Trophoblast cell (in vitro differentiated cells and primary cell): Measurements from ENCODE around the gene SEMA7A.

ENCODE experiments used
- DNase-seq, 2 donors: peaks; one replicate each; pipeline ENCODE4 v3.0.0-alpha.2; 2016
- H2AFZ ChIP-seq: 2 replicates; pipeline ENCODE4 v1.6.1; 2013; ENCODE audit warnings: low read length, moderate library complexity, mild to moderate bottlenecking; ENCODE audit not compliant: insufficient read depth, poor library complexity
- H2AK5ac ChIP-seq: 2 replicates; pipeline ENCODE4 v1.6.1; 2013; ENCODE audit warnings: mild to moderate bottlenecking, low read length
- H2BK120ac ChIP-seq: 2 replicates; pipeline ENCODE4 v1.6.1; 2013; ENCODE audit warnings: low read length, mild to moderate bottlenecking, moderate library complexity; ENCODE audit not compliant: insufficient read depth, poor library complexity
- H2BK12ac ChIP-seq: 2 replicates; pipeline ENCODE4 v1.6.1; 2013; ENCODE audit warnings: mild to moderate bottlenecking, low read length, moderate library complexity
- H2BK5ac ChIP-seq: 2 replicates; pipeline ENCODE4 v1.6.1; 2013; ENCODE audit warnings: low read length, low read depth, moderate library complexity, mild to moderate bottlenecking; ENCODE audit not compliant: poor library complexity
- H3K14ac ChIP-seq: 2 replicates; pipeline ENCODE4 v1.6.1; 2013; ENCODE audit warnings: mild to moderate bottlenecking, low read length
- H3K18ac ChIP-seq: 2 replicates; pipeline ENCODE4 v1.6.1; 2013; ENCODE audit warnings: mild to moderate bottlenecking, low read length
- H3K23ac ChIP-seq: 2 replicates; pipeline ENCODE4 v1.6.1; 2013; ENCODE audit warnings: low read length
- H3K27ac ChIP-seq: 2 replicates; pipeline ENCODE4 v1.5.1; 2013; ENCODE audit warnings: low read depth, mild to moderate bottlenecking, inconsistent platforms, low read length, moderate library complexity
- H3K27me3 ChIP-seq: 2 replicates; pipeline ENCODE4 v1.6.1; 2013; ENCODE audit warnings: inconsistent platforms, mild to moderate bottlenecking, low read length, moderate library complexity; ENCODE audit not compliant: insufficient read depth
- H3K36me3 ChIP-seq, 2 experiments: 1 replicate in 1 of 2; 2 replicates in 1 of 2; pipeline ENCODE4 v1.6.1; 2013; ENCODE audit warnings: low read length in 2 of 2, mild to moderate bottlenecking in 2 of 2, moderate library complexity in 1 of 2; ENCODE audit not compliant: insufficient read depth in 2 of 2, control insufficient read depth in 1 of 2
- H3K4ac ChIP-seq: 2 replicates; pipeline ENCODE4 v1.6.1; 2013; ENCODE audit warnings: low read depth, mild to moderate bottlenecking, low read length, moderate library complexity
- H3K4me1 ChIP-seq, 2 experiments: 1 replicate in 1 of 2; 2 replicates in 1 of 2; pipeline ENCODE4 v1.6.1; 2013; ENCODE audit warnings: low read length in 2 of 2, mild to moderate bottlenecking in 2 of 2, moderate library complexity in 1 of 2; ENCODE audit not compliant: insufficient read depth in 2 of 2, control insufficient read depth in 1 of 2
- H3K4me2 ChIP-seq: 2 replicates; pipeline ENCODE4 v1.6.1; 2013; ENCODE audit warnings: inconsistent platforms, mild to moderate bottlenecking, low read length, moderate library complexity
- H3K4me3 ChIP-seq: 2 replicates; pipeline ENCODE4 v1.5.1; 2013; ENCODE audit warnings: mild to moderate bottlenecking, low read depth, low read length, inconsistent platforms
- H3K79me1 ChIP-seq: one replicate; pipeline ENCODE4 v1.6.1; 2013; ENCODE audit warnings: low read length
- H3K79me2 ChIP-seq: 2 replicates; pipeline ENCODE4 v1.6.1; 2013; ENCODE audit warnings: low read length, mild to moderate bottlenecking; ENCODE audit not compliant: control insufficient read depth, insufficient read depth, poor library complexity
- H3K9ac ChIP-seq: 2 replicates; pipeline ENCODE4 v1.6.1; 2013; ENCODE audit warnings: mild to moderate bottlenecking, low read length
- H3K9me3 ChIP-seq: 2 replicates; pipeline ENCODE4 v1.6.1; 2013; ENCODE audit warnings: low read depth, mild to moderate bottlenecking, control low read depth, inconsistent platforms, low read length; ENCODE audit not compliant: insufficient read depth
- H4K12ac ChIP-seq: 2 replicates; pipeline ENCODE4 v1.6.1; 2013; ENCODE audit warnings: low read depth, mild to moderate bottlenecking, low read length, moderate library complexity
- H4K8ac ChIP-seq: 2 replicates; pipeline ENCODE4 v1.6.1; 2013; ENCODE audit warnings: low read depth, mild to moderate bottlenecking, low read length, moderate library complexity
- H4K91ac ChIP-seq: one replicate; pipeline ENCODE4 v1.6.1; 2013; ENCODE audit warnings: low read depth, mild to moderate bottlenecking, low read length, moderate library complexity
- WGBS: extraction: QIAGEN DNeasy Blood & Tissue Kit; methylation state at CpG from one replicate; pipeline ENCODE4 v1.1.7; 2013; ENCODE audit warnings: missing lambda C conversion rate; ENCODE audit not compliant: insufficient read length, insufficient coverage; ENCODE audit errors: extremely low coverage; 5-methylcytosine and 5-hydroxymethylcytosine counted together

The SEMA7A gene

DNA sequence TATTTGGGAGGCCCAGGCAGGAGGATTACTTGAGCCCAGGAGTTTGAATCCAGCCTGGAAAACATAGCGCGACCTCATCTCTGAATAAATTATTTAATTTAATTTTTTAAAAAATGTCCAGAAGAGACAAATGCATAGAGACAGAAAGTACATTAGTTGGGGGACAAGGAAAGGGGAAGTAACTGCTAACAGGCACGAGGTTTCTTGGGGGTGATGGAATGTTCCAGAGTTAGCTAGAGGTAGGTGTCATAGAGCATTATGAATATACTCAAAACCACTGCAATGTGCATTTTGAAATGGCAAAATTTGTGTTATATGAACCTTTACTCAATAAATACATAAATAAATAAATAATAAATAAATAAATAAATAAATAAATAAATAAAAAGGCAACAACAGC is 34.7 kb downstream of the SEMA7A start:
- Histone ChIP-seq H4K12ac (no peak overlapping the region), H3K4ac (no peak overlapping the region), H2BK12ac (no peak overlapping the region), H4K91ac (no peak overlapping the region), H3K36me3 (no peaks in the 10 kb centered on the region), H3K79me2 (peaks cover 4% of the 10 kb centered on the region), H2BK5ac (no peak overlapping the region), H3K79me1 (peaks cover 24% of the 10 kb centered on the region), H3K4me2 (no peak overlapping the region), H2AFZ (no peak overlapping the region), H3K27ac (no peak overlapping the region), H4K8ac (no peak overlapping the region), H3K4me3 (no peak overlapping the region), H3K9ac (no peak overlapping the region), H3K4me1 (peaks cover 27 to 34% of the 10 kb centered on the region in 2 experiments), H3K14ac (no peak overlapping the region), H3K23ac (no peak overlapping the region), H2BK120ac (no peak overlapping the region), H2AK5ac (no peak overlapping the region), H3K27me3 (no peaks in the 10 kb centered on the region), H3K9me3 (peaks cover 8% of the 10 kb centered on the region), H3K18ac (no peak overlapping the region)
- no CpG with 5 or more reads among the region's 3 CpGs for WGBS
- no peak for DNase-seq

DNA sequence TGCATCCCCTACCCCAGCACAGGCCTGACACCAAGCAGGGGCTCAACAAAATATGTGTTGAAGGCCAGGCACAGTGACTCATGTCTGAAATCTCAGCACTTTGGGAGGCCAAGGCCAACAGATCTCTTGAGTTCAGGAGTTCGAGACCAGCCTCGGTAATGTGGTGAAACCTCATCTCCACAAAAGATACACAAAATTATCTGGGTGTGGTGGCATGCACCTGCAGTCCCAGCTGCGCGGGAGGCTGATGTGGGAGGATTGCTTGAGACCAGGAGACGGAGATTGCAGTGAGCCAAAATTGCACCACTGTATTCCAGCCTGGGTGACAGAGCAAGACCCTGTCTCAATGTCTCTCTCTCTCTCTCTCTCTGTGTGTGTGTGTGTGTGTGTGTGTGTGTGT is 35.6 kb downstream of the SEMA7A start:
- H3K14ac ChIP-seq, result peak overlapping the region; percentile 85
- DNase-seq, result no peak
- no peak overlapping the region for H3K4me3 ChIP-seq
- peaks cover 27 to 34% of the 10 kb centered on the region in 2 experiments for H3K4me1 ChIP-seq
- H3K27me3 ChIP-seq, result no peaks in the 10 kb centered on the region
- H2AFZ ChIP-seq, result no peak overlapping the region
- H2BK12ac ChIP-seq, result peak overlapping the region; percentile 56
- H3K79me2 ChIP-seq, result peaks cover 4% of the 10 kb centered on the region
- peak overlapping the region; percentile 56 for H2AK5ac ChIP-seq
- no peak overlapping the region for H4K8ac ChIP-seq
- H3K9me3 ChIP-seq, result peaks cover 8% of the 10 kb centered on the region
- no peak overlapping the region for H3K27ac ChIP-seq
- peak overlapping the region; percentile 35 for H3K18ac ChIP-seq
- H4K91ac ChIP-seq, result peak overlapping the region; percentile 92
- no peak overlapping the region for H3K4me2 ChIP-seq
- WGBS, result no CpG with 5 or more reads among the region's 5 CpGs
- no peak overlapping the region for H3K9ac ChIP-seq
- no peak overlapping the region for H3K4ac ChIP-seq
- H2BK120ac ChIP-seq, result peak overlapping the region; percentile 12
- H3K79me1 ChIP-seq, result peaks cover 24% of the 10 kb centered on the region
- H3K23ac ChIP-seq, result no peak overlapping the region
- H3K36me3 ChIP-seq, result no peaks in the 10 kb centered on the region
- no peak overlapping the region for H2BK5ac ChIP-seq
- no peak overlapping the region for H4K12ac ChIP-seq

DNA sequence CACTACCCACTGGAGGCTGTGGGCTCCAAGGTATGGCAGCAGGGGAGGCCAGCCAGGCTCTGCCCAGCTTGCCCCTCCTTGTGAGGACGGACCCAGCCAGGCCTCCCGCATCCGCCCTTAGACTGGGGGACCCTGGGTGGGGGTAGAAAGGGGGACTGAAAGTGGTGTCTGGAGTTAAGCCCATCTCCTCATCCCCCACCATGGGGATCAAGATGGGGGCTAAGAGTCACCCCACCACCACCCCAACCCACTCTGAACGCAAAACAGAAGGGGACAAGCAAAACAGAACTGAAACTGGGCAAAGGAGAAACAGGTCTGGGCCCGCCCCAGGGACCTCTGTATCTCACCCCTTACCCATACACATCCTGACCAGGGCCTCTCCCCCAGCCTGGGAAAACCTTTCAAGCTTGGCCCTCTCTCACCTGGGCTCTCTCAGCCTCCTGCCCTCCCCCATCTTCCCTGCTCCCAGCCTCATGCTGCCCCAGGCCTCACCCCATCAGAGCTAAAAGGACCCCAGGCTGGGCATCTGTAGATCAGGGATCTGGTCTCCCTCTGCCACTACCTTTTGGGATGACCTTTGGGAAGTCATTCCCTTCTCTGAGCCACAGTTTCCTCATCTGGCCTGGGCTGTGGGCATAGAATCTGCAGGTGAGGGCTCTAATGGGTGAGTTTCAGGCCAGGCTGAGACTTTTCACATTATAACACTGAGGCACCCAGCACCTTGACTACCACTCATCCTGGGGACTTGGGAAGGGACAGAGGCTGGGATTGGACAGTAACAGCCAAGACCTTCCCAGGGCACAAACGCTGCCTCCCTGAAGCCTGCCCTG is 36.3 kb downstream of the SEMA7A start:
- H3K4me2 ChIP-seq, result no peak overlapping the region
- H2AK5ac ChIP-seq, result peak overlapping the region; percentile 56
- no peak overlapping the region for H3K9ac ChIP-seq
- H2BK5ac ChIP-seq, result peak overlapping the region; percentile 81
- peaks cover 4% of the 10 kb centered on the region for H3K79me2 ChIP-seq
- H3K27ac ChIP-seq, result peak overlapping the region; percentile 16
- peaks cover 24% of the 10 kb centered on the region for H3K79me1 ChIP-seq
- no peaks in the 10 kb centered on the region for H3K36me3 ChIP-seq
- peaks cover 5% of the 10 kb centered on the region for H3K9me3 ChIP-seq
- no peak overlapping the region for H4K12ac ChIP-seq
- H4K8ac ChIP-seq, result peak overlapping the region; percentile 15
- peaks cover 27 to 35% of the 10 kb centered on the region in 2 experiments for H3K4me1 ChIP-seq
- no CpG with 5 or more reads among the region's 6 CpGs for WGBS
- H2BK120ac ChIP-seq, result peak overlapping the region; percentile 74
- no peaks in the 10 kb centered on the region for H3K27me3 ChIP-seq
- DNase-seq, result peak in 1 of 2 donors; percentile 41
- H2BK12ac ChIP-seq, result peak overlapping the region; percentile 73
- no peak overlapping the region for H3K4me3 ChIP-seq
- no peak overlapping the region for H3K23ac ChIP-seq
- peak overlapping the region; percentile 92 for H4K91ac ChIP-seq
- H2AFZ ChIP-seq, result no peak overlapping the region
- H3K14ac ChIP-seq, result peak overlapping the region; percentile 85
- peak overlapping the region; percentile 44 for H3K4ac ChIP-seq
- H3K18ac ChIP-seq, result peak overlapping the region; percentile 43

DNA sequence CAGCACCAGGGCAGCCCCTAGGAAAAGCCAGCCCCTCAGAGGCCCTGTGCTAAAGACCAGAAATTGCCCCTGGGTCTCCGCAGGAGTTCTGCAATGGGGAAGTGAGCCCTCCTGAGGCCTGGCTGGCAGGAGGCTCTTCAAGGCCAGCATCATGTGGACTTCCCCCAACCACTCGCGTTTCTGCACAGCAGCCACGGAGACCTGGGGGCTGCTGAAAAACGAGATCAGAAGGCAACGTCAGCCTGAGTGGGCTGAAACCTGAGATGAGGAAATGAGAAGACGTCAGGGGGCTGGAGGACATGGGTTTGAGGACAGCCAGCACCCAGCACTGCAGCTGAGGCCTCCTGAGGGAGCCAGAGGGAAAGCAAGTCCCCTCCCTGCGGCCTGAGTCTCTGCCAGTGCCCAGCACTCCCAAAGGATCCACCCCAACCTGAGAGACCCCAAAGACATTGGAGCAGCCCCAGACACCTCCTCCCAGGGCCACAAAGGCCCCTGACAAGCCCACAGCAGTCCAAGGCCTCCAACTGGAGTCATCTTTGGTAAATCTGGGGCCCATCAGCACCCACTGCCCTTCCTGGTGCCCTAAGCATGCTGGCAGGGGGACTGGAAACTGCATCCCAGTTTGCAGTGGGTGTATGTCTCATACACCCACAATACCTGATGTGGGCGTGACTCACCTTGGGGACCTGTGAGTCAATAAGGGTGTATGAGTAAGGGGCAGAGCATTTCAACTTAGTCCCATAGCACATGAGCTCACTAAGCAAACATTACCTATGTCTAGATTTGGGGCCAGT is 37.1 kb downstream of the SEMA7A start:
- no peaks in the 10 kb centered on the region for H3K27me3 ChIP-seq

More for the DNA sequence above, 37.1 kb downstream of the SEMA7A start:
- no peak overlapping the region for H2AFZ ChIP-seq
- peak overlapping the region; percentile 10 for H2BK12ac ChIP-seq
- peak overlapping the region; percentile 10 for H3K18ac ChIP-seq
- peak overlapping the region; percentile 16 for H4K8ac ChIP-seq
- no peak overlapping the region for H3K23ac ChIP-seq
- H4K12ac ChIP-seq, result no peak overlapping the region
- H3K79me2 ChIP-seq, result peaks cover 4% of the 10 kb centered on the region
- H2BK5ac ChIP-seq, result peak overlapping the region; percentile 81
- peak overlapping the region; percentile 60 for H2BK120ac ChIP-seq
- no peak overlapping the region for H3K4me2 ChIP-seq
- H3K36me3 ChIP-seq, result no peaks in the 10 kb centered on the region
- peaks cover 29 to 37% of the 10 kb centered on the region in 2 experiments for H3K4me1 ChIP-seq
- H3K9ac ChIP-seq, result no peak overlapping the region
- WGBS, result no CpG with 5 or more reads among the region's 9 CpGs
- H4K91ac ChIP-seq, result peak overlapping the region; percentile 92
- DNase-seq, result peak; percentile 95 to 98
- H3K4ac ChIP-seq, result peak overlapping the region; percentile 44
- H3K14ac ChIP-seq, result peak overlapping the region; percentile 72
- peak overlapping the region; percentile 7 for H2AK5ac ChIP-seq
- peaks cover 27% of the 10 kb centered on the region for H3K79me1 ChIP-seq
- H3K4me3 ChIP-seq, result no peak overlapping the region
- no peak overlapping the region for H3K27ac ChIP-seq
- H3K9me3 ChIP-seq, result peaks cover 5% of the 10 kb centered on the region
